SH-SY5Y (cell line): ENCODE results near the gene CDK5RAP1.

Experiments used
- GATA2 ChIP-seq: IDR thresholded peaks from 2 replicates; pipeline ENCODE4 v1.6.1; 2011; ENCODE audit warnings: mild to moderate bottlenecking, low read depth, low read length
- GATA3 ChIP-seq: IDR thresholded peaks from 2 replicates; pipeline ENCODE4 v1.6.1; 2011; ENCODE audit warnings: low read depth, mild to moderate bottlenecking, low read length, moderate library complexity

- TF ChIP-seq GATA2 (no peak), GATA3 (no peak)
Measured at GRCh38 chr20:33400812-33401183, 521 bp downstream of the CDK5RAP1 start.
